Fibroblast of pulmonary artery (primary cell): ENCODE data around the gene KCNMA1.

ENCODE experiments used
- DNase-seq: peaks from one replicate; pipeline ENCODE4 v3.0.0-alpha.2; 2010; ENCODE audit warnings: low read depth
- H3K4me3 ChIP-seq: replicated peaks from 2 replicates; pipeline ENCODE4 v1.5.1; 2011; ENCODE audit warnings: low read depth, mild to moderate bottlenecking, control low read depth, low read length, moderate library complexity
- TF ChIP-seq, protein P1 (sequence below): IDR thresholded peaks from 2 replicates; pipeline ENCODE4 v1.5.1; 2011; ENCODE audit warnings: mild to moderate bottlenecking, control low read depth, low read length, inconsistent platforms; ENCODE audit errors: missing control alignments

KCNMA1 gene

DNA sequence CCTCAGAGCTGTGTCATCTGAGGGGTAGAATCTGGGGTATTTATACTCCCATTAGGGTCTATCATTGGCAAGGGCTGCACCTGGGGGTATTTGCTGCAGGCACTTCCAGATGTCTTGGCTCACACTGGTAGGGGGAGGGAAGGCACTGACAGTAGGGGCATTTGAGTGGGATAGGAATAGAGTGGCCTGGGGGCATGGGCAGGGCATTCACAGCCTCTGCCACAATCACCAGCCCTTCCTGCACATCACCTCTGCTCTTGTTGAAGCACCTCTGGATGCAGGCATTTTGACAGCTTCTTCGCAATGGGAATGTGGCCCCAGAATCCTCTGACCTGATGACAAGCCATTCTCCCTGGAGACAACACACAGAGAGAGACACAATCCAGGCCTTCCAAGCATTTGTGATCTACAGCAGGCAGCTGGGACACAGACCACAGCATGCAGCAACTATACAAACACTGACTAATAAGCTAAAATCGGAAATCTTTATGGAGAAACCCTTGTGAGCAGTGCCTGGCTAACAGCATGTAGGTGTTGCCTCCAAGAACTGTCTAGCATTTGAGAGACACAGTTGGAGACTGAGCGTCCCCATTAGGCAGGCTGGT, 178.5 kb downstream of the KCNMA1 start:
- TF ChIP-seq, protein P1, sequence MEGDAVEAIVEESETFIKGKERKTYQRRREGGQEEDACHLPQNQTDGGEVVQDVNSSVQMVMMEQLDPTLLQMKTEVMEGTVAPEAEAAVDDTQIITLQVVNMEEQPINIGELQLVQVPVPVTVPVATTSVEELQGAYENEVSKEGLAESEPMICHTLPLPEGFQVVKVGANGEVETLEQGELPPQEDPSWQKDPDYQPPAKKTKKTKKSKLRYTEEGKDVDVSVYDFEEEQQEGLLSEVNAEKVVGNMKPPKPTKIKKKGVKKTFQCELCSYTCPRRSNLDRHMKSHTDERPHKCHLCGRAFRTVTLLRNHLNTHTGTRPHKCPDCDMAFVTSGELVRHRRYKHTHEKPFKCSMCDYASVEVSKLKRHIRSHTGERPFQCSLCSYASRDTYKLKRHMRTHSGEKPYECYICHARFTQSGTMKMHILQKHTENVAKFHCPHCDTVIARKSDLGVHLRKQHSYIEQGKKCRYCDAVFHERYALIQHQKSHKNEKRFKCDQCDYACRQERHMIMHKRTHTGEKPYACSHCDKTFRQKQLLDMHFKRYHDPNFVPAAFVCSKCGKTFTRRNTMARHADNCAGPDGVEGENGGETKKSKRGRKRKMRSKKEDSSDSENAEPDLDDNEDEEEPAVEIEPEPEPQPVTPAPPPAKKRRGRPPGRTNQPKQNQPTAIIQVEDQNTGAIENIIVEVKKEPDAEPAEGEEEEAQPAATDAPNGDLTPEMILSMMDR, result no peak
- no peak overlapping the region for H3K4me3 ChIP-seq
- peak; percentile 3 for DNase-seq

DNA sequence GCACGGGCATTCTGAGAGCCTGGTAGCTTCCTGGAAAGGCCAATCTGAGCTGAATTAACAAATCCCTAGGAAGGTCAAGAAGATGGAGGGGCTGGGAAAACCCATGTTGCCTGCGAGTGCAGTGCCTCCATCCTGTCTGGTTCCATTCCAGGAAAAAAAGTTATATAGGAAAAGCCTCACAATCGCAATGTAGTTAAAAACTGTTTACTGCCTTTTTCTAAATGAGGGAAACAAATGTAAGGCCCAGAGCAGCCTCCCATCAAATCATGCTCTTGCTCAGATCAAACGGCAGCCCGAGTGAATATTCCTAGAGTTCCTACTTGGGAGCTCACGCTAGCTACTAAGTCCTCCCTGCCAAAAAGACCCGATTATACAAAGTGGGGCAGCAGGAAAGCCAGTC, 179.9 kb downstream of the KCNMA1 start:
- TF ChIP-seq, protein P1, result no peak
- no peak overlapping the region for H3K4me3 ChIP-seq
- no peak for DNase-seq

DNA sequence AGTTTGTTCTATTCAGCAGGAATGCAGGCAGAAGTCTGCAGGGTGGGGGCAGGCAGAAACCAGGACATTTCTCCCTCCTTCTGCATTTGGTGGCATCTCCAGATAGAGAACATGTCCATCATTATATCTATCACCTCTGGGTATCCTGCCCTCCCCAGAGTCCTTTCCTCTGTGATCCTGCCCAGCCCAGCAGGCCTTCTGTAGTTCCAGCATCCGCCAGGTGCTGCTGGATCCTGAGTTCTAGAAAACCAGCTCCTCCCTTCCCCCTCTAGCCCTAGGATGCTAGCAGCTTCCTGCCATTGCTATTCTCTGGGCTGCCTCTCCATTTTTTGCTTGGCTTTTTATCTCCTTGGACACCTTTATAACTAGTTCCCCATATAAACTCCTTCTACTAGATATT, 180.3 kb downstream of the KCNMA1 start:
- TF ChIP-seq, protein P1, result no peak
- DNase-seq, result no peak
- H3K4me3 ChIP-seq, result no peak overlapping the region

DNA sequence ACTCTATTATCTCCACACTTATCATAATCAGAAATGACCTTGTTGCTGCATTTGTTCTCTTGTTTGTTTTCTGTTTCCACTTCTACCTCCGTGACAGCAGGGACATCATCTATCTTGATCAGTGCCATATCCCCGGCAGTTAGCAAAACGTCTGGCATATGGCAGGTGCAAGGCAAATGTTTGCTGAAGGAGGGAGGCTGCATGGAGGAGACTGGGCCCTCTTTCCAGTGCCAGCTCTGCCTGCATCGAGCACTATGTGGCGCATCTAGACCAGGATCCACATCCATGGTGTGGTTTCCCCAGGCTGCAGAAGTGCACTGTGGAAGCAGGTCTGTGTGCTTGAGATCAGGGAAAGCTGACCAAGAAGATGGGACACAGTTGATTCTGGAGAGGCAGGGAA, 181.2 kb downstream of the KCNMA1 start:
- no peak overlapping the region for H3K4me3 ChIP-seq
- DNase-seq, result no peak
- TF ChIP-seq, protein P1, result no peak

DNA sequence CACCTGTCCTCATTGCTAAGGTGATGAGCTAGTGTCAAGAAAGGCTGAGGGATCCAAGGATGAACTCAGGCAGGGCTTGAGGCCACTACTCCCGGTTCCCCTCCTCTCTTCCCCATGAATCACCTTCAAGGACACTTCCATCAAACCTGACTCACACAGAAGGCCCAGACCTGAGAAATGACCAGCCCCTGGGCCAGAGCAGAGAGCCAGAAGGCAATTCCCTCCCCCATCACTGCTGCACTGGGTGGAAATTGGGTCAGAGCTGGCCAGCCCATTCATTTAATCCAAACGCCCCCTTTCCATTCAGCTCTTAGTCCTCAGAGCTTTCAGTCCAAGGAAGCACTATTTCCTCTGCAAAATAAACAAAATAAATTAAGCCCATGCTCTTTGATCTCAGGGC, 182.0 kb downstream of the KCNMA1 start:
- TF ChIP-seq, protein P1, result no peak
- H3K4me3 ChIP-seq, result no peak overlapping the region
- no peak for DNase-seq

DNA sequence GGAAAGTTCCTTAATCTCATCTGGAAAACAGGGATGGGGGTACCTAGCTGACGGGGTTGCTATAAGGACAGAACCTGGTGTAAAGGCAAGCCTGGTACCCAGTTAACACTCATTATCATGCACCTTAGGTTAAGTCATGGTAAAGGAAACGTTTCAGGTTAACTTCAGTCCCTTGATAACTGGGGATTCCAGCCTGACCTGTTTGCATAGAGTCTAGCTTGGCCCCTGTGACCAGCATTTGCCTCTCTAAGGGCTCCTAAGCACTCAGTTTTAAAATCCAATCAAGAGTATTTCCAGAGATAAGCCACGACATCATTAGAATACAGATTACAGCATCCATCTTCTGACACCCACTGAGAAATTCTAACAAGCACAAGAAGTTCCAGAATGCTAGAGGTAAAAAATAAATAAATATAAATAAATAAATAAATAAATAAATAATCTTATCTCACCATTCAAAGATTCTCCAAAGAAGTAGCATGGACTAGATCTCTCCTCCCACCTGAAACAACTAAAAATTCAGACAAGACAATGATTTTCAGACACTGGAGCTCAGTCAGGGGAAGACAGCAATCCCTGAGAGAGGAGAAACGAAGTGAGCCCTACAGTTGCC, 184.6 kb downstream of the KCNMA1 start:
- no peak overlapping the region for H3K4me3 ChIP-seq
- DNase-seq, result no peak
- TF ChIP-seq, protein P1, result no peak

DNA sequence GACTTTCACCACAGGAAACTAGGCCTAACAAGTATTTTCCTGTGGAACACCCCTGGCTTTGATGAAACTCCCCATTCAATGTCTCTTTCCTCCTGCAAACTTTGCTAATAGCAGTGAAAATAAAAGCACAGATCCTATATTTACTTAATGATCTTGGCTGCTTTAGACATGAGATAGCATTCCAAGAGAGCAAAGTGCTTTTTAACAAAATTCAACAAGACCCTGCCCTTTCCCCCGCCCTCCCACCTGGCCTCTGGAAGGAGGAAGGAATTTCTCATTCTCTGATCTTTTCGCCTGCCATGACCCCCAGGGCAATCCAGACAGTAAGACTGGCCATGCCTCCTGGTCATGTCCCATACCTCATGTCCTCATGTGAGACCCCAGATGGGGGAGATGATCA, 185.7 kb downstream of the KCNMA1 start:
- no peak overlapping the region for H3K4me3 ChIP-seq
- no peak for DNase-seq
- TF ChIP-seq, protein P1, result no peak
